HK-2 (cell line): ENCODE measurements around the gene MCM3AP.

Experiments used
- DNase-seq: peaks from one replicate; pipeline ENCODE4 v3.0.0-alpha.2; 2018; ENCODE audit not compliant: unreplicated experiment

Gene MCM3AP

DNA sequence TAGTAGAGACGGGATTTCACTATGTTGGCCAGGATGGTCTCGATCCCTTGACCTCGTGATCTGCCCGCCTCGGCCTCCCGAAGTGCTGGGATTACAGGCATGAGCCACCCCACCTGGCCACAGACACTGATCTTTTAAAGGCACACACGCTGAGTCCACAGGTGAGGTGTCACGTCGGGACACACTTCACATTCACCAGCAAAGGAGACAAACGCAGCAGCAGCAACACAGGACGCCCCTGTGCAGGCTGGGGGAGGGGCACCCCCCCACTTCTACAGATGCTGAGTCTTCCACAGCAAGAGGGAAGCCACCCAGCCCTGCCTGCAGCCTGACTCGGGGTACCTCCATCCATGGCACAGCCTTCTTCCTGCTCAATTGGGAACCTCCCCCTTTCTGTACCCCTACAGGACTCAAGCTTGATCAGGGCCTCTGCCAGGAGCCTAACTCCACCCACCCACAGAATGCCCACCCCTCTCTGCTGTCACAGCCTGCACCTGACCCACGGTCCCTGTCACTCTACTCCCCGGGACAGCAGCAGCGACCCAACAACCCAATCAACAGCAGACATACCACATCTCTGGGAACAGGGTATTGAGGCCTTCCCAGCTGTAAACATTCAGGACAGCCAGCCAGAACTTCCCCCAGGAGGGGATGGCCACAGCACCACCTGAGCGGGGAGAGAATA is 66.4 kb downstream of the MCM3AP start:
- DNase-seq = no peak

DNA sequence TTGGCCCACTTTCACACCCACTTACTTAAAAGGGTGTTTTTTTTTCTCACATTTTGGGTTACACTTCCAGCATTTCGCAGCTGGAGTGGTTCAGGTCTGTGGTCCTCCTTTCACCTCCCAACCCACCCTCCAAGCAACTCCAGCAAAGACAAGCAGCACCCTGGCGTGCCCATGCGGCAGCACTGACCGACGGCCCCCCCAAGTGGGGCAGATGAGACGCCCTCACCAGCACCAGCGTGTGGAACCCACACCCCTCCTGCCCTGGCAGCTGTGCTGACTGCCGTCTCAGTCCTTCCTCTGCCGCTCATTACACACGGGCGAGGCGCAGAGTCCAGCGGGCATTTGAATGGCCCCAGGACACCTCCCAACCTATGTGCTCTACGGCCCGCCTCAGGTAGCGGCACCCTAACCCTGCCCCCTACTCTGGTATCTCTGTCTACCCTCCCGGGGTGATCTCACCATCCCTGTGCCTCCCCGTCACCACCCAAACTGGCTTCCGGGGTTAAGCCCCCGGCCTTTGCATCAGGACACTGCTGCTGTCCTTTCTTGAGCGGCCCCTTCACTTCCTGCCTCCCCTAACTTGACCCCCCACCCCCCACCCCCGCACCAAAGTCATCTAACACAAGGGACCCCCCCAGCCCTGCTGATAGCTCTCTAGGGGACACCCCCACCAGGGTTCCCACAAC is 67.8 kb downstream of the MCM3AP start:
- DNase-seq = no peak

DNA sequence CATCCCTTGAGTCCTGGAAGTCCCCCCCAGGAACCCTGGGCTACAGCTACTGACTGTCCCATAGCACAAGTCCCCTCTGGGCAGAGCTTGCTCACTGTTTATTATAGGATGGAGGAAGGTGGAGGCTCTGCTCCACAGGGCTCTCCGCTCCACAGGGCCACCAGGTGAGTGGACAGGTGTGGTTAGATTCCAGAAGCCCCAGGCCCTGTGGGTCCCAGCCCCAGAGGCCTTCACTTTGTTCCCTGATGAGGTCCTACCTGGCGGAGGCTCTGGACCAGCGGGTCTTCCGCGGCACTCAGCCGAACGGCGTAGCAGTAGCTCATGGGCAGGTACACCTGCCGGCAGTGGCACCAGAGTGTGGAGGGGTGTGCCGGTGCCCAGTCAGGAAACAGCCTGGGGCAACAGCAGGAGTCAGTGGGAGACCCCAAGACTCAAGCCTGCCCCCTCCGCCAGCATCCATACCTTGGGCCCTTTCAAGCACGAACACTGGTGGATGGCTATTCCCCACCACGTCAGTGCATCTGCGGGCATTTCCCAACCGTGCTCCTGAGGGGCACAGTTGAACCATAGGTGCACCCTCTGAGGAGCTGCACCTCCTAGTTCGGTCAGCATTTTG is 69.2 kb downstream of the MCM3AP start:
- DNase-seq = no peak

DNA sequence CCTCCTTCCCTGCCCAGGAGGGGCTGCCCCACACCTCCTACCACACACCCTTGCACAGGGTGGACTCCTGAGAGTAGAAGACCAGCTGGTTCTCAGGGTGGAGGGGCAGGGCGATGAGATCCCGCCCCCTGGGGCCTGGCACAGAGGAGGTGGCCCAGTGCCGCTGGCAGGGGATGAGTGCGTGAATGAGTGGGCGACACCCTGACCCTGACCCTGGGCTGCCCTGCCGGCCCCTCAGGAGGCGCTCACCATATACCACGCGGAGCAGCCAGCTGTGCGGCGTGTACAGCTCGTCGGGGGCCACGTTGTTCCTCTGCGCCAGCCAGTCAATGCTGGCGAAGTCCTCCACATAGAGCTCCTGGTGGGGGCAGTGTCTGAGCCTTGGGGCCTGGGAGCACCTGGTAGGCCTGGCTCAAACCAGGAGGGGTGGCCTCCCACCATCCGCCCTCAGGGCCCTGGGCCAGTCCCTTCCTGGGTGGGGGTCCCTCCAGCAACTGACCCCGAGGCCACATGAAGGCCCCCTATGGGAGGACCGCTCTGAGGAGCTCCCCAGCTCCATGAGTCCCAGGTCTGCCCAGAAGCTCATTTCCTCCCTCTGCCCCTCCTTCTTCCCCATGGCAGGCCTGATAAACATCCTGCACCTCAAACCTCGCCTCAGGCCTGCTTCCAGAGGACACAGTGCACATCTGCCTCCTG is 69.8 kb downstream of the MCM3AP start:
- DNase-seq = no peak

DNA sequence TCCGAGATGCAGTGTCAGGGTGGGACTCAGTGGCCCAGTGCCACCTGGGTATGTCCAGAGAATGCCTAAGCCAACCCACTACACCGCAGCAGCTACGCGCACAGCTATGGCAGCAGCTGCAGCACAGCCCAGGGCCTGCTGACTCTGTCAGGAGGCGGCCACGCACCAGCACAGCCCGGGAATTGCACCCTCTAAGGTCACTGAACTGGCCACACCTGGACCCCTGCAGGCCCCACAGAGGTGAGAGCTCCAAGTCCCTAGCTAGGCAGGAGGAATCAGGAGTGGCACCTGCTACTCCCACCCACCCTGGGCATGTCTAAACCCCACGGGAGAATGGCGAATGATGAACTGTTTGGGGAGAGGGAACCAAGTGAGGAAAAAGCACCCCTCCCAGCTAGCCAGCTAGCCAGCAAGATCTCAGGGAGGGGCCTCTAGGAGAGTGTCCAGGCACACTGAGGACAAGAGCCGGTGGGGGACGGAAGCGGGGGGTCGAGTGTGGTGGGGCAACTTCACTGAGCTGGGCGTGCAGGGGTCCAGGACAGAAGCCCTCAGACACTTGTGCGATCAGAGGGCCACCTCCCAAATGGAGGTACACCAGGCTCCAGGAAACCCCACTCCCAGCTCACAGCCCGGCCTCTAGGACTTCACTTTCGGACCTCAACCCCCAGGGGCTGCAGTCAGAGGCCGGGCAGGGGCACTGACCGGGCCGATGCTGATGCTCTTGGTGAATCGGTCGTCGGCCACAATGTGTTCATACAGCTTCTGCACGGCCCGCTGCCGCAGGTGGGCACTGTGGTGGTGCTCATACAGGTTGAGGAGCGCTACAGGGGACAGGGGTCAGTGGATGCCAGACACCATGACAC is 70.7 kb downstream of the MCM3AP start:
- no peak for DNase-seq

DNA sequence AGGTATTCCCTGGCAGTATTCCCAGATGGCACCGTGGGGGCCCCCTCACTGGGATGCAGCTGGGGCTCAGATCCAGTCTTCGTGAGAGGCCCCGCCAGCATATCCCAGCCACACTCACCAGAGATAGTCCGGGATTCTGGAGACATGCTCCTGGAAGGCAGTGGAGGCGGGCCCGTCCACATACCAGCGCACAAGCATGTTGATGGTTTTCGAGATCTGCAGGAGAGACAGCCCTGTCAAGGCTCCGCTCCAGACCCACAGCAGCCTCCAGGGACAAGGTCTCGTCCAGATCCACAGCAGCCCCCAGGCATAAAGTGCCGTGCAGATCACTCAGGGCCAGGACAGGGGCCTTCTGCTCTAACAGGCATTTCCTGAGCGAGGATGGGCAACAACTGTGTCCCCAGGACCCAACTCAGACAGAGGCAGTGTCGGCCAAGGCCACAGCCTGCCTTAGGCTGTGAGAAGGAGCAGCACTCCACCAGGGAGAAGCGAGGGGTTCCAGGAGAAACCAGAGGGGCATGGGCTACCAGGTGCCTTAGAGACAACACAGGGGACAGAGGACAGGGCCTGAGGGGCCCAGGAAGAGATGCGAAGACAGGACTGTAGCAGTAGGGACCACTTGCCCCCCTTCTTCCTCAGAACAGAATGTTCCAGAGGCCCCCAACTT is 71.7 kb downstream of the MCM3AP start:
- no peak for DNase-seq

DNA sequence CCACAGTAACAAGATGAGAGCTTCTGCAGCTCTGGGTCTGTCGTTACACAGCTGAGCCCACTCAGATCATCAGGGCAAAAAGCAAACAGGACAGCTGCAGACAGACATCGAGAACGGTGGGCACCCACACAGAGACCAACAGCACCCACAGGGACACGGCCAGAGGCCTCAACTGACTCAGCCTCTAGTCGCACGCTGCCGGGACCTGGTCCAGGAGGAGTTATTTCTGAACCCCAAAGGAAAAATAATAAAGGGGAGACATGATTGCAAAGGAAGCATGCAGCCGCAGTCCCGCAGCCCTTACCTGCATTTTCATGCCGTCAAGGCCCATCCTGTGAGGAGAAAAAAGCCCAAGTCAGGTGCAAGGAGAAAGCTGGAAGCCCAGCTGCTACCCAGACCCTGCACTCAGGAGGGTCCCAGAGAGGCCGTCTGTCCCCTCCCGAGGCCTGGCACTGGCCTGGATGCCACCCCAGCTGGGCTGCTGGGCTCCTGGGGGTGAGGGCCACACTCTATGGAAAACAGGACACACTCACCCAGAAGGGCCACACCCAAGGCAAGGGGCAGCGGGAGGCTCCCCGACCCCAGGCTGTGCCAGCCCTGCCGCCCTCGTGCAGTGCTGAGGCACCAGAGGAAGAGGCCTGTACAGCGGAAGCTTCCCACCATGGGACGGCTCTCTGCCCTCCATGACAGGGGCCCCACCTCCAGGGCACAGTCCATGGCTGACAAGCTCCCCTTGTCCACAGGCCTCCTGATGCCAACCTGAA is 72.5 kb downstream of the MCM3AP start:
- DNase-seq = no peak

DNA sequence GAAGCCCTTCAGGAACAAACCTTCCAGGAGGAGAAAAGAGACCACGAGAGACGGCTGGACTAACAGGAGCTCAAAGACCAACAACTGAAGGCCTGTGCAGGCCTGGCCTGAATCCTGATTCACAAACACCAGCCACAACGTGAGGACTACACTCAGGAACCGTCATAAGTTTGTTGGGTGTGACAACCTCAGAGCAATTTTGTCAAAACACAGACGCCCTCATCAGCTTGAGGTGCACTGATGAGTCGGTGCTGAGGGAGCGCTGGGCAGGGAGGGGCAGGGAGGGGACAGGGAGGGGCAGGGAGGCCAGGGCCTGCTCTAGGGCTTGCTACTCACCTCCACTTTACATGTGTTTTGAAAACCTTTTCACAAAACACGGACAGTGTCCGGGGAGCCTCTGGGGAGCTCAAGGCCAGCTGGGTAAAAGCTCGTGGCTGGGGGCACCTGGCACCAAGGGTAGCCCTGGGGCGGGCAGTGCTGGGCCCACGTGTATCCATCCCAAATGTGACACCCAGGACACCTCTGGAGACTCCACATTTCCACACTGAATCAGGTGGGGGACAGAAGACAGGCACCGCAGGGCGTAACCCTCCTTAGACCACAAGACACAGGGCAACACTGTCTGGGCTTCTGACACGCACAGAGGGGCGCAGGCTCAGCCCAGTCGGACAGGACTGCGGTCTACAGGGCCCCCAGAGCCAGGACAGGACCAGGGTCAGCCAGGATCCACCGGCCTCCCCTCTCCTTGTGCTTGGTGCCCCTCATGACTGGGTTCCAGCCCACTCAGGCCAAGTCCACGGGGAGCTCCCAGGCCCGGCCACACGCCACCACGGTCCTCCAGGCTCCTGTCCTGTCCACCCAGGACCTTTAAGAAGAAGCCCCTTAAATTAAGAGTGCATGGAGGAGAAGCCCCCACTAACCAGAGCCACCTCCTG is 73.4 kb downstream of the MCM3AP start:
- DNase-seq = no peak

DNA sequence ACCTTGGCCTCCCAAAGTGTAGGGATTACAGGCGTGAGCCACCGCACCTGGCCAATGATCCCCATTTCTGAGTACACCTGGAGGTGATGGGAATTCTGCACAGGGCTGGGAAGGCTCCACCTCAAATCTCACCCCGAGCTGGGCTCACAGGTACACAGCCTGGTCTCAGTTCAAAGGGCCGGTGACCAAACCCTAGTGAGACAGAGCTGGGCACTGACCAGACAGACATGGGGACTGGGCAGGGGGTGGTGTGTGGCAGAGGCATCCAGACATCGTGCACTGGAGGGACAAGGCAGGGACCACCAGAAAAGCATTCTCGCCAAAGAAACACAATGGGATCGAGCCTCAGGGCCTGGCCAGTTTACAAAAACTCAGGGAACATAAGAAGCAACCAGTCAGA is 74.0 kb downstream of the MCM3AP start:
- no peak for DNase-seq

DNA sequence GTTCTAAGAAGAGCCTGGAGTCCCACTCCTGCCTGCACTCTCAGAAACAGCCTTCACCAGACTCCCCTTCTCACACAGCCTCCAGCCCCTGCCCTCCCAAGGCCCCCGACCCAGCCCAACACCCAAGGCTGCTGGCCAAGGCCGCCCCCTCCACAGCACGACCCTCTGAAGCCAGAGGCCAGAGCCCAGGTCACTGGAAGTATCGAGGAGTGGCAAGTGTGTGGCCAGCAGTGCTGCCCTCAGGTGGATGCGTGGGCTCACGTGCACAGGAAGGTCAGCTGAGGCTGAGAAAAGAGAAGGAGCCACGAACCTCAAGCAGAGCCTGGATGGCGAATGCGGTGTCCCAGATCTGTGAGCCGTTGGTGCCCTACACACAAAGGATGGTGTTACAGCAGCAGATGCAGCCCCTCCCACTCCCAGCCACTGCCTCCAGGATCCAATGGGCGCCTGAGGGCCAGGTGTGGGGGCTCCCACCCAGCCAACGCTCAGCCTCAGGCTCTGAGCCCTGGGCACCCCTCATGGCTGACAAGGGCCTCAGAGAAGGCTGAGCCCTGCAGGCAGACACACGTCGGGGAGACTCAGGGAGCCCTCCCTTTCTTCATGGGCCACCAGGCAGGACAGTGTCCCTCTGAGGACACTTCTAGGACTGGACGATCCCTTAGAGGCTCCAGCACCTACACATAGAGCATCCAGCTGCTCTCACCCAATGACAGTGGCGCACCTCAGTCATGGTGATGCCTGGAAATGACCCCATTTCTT is 74.9 kb downstream of the MCM3AP start:
- DNase-seq = no peak

DNA sequence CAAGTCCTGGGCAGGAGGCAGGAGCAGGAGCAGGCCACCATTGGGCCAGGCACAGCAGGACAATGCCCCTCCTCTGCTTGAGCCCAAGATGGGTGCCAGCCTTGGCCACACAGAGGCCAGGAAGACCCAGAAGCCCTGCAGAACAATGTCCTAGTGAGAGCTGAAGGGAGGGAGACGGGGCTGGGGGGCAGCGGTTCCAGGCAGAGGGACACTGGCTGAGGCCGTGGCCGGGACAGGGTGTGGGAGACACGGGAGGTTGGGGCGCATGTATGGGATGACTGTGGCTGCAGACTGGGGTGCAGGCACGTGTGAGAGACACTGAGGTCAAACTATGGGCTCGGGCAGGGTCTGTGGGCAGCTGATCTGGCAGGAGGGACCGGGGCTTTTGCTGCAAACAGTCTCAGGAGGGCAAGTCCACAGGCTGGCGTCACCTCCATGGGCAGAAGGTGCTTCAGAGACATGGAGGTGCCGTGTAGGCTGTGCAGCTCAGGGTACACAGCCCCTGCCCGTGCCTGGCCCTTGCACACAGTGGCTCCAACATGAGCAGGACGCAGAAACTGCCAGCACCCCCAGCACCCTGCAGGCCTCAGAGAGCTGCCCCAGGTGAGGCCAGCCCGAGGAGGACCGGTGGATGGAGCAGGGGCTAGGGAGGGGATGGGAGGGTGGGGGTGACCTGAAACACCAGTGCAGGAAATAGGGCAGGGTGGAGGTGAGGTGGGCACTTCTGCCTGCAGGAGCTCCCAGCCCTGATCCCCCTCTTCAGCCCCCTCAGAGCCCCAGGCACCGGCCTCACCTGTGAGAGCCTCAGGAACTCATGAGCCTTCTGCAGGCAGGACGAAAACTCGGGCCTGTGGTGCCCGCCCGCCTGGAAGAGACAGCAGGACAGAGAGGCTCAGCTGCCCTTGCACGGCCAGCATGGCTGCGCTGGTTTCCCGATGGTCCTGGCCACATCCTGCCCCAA is 76.4 kb downstream of the MCM3AP start:
- DNase-seq = no peak

DNA sequence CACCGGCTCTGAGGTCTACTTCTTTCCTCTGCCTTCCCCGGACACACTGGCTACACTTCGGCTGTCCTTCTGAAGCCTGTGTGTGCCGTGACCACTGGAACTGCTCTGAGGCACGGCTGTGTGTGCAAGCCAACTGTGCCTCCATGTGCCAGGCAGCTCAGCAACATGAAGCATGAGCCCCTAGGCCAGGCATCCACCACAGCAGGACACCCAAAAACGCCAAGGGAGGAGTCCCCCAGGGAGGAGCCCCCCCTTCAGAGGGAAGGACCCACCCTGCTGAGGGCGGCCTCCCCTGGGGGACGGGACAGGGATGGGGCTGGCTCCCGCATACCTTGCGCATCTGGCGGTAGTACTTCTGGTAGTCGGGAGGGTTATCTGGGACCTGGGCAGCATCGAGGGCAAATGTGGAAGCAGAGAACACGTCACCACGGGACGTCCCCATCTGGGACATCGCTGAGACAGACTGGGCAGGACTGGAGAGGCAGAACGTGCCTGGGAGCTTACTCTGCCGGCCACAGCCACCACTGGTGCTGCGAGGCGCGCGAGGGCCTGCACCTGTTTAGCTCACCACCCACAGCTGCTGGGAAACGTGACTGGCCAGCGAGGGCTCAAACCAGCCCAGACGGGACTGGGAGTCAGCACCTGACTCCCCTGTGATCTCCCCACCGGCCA is 77.4 kb downstream of the MCM3AP start:
- no peak for DNase-seq

DNA sequence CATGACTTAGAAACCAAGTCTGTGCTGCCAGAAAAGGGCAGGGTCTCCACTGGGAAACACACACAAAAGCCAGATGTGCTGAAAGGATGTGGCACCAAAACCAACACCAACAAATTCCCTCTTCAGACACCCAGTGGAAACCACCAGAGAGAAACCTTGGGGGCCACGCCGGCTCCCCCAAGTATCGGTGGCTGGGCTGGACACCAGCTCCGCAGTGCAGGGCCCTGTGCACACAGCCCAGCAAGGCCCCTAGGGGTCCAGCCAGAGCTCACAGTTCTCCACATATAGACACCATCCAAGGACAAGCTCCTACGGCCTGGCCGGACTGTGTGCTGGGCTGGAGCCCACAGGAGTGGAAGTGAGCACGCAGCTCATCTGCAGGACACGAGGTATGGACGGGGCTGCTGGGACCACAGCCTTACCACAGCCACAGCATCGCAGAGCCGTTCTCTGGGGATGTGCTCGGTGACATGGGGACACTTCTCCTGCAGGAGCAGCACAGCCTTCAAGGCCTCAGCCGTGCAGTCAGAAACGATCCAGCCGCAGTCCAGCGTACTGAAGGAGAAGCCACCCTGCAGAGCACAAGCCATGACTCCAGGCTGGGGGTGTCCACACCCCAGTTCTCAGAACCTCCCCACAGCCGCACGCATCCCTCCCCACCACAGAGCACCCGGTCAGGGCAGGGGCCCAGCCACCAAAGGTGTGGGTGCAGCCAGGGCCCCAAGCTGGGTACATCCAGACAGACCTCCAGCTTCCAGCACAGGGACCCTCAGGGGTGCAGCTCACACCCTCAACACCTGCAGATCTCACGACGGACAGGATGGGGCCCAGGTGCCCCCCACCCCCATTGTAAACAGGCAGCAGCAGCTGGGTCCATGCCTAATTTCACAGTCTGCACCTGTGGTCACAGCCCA is 78.1 kb downstream of the MCM3AP start:
- DNase-seq = no peak

DNA sequence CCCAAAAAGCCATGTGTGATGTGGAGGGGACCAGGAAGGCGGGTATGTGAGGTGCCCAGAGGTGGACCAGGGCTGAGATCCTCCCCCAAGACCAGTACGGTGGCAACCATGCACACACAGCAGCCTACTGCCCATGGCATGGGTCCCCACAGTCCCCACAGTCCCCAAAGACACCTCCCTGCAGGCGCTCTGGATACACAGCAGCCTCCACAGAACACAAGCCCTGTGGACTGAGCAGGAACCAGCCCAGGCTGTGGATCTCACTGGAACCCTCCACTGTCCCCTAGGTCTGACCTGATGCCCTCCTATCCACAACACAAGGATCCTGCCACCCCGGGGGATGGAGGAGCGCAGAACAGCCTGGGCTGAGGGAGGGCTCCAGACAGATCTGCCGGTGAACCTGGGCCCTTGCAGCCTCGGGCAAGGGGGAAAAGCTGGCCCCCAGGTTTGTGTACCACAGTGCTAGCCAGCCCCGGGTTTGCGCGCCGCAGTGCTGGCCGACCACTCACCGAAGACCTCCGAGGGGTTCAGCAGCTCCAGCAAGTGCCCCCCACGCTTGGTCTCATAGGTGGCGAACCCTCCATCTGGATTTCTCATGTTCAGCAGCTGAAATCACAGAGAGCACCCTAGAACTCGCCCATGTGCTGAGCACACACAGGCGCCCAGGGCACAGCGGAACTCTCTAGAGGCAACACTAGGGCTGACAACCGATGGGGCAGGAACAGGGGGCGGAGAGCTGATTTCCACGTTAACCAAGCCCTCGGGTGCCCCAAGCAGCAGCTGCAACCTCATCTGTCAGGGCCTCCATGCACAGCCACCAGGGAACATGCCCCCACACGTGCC is 79.0 kb downstream of the MCM3AP start:
- no peak for DNase-seq

DNA sequence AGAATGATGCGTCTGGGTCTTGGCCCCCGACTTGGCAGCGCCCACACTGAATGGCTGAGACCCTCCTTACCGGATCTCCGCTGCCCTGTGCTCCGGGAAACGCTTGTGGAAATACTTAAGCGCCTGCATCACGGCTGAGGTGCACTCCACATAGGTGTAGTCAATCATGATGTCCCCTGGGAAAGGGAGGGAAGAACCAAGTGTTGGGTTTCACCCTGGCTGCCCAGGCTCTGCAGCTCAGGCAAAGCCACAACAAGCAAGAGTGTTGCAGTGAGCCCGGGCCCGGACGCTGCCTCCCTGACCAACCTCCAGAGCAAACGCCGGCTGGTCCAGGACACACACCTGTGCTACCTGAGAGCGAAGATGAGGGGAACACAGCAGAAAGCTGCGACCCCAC is 79.6 kb downstream of the MCM3AP start:
- DNase-seq = no peak
